HG02623 (cell line): ENCODE results near the gene GTPBP8.
"Not testable (repeated sequence)": the region's sequence is repeated elsewhere in the genome, so short reads cannot be mapped to it uniquely, and the experiment has no call there.

Source experiments
- ATAC-seq: cut with Tn5 transposase; IDR thresholded peaks from one replicate; pipeline ENCODE4 v1.9.1; 2021; ENCODE audit warnings: moderate library complexity; ENCODE audit not compliant: unreplicated experiment

Gene GTPBP8

GRCh38 chr3:112995800-112996199 is 5.0 kb downstream of the GTPBP8 start:
- ATAC-seq = no peak

- ATAC-seq = no peak
Measured at GRCh38 chr3:113000691-113001090, 9.9 kb downstream of the GTPBP8 start.

GRCh38 chr3:113002037-113002436 is 11.3 kb downstream of the GTPBP8 start:
- no peak for ATAC-seq

- ATAC-seq = no peak
Measured at GRCh38 chr3:113002679-113003078, 11.9 kb downstream of the GTPBP8 start.

GRCh38 chr3:113005611-113006010 is 14.8 kb downstream of the GTPBP8 start:
- ATAC-seq = no peak

GRCh38 chr3:113006359-113007056 is 15.7 kb downstream of the GTPBP8 start:
- no peak for ATAC-seq

- ATAC-seq = no peak
Measured at GRCh38 chr3:113008117-113008516, 17.3 kb downstream of the GTPBP8 start.

GRCh38 chr3:113013593-113013992 is 22.8 kb downstream of the GTPBP8 start:
- no peak for ATAC-seq

GRCh38 chr3:113018536-113019181 is 27.9 kb downstream of the GTPBP8 start:
- ATAC-seq = no peak

- peak; percentile 90 for ATAC-seq
Measured at GRCh38 chr3:113019182-113020137, 28.7 kb downstream of the GTPBP8 start.

GRCh38 chr3:113021471-113021870 is 30.7 kb downstream of the GTPBP8 start:
- no peak for ATAC-seq

- no peak for ATAC-seq
Measured at GRCh38 chr3:113034011-113034410, 43.2 kb downstream of the GTPBP8 start.

GRCh38 chr3:113035387-113035982 is 44.7 kb downstream of the GTPBP8 start:
- ATAC-seq = peak; percentile 73

GRCh38 chr3:113038328-113038727 is 47.5 kb downstream of the GTPBP8 start:
- ATAC-seq = no peak

GRCh38 chr3:113039546-113039945 is 48.8 kb downstream of the GTPBP8 start:
- ATAC-seq = no peak

- no peak for ATAC-seq
Measured at GRCh38 chr3:113040231-113040630, 49.4 kb downstream of the GTPBP8 start.

GRCh38 chr3:113043686-113044085 is 52.9 kb downstream of the GTPBP8 start:
- no peak for ATAC-seq

- not testable (repeated sequence) for ATAC-seq
Measured at GRCh38 chr3:113046186-113046965, 55.6 kb downstream of the GTPBP8 start.

GRCh38 chr3:113051302-113051711 is 60.5 kb downstream of the GTPBP8 start:
- peak; percentile 84 for ATAC-seq
